WTC11 (cell line): ENCODE results near the gene NR1H3.

Experiments used
- AFF4 ChIP-seq: sonication (generic); formaldehyde crosslinking; IDR thresholded peaks from 2 replicates; pipeline ENCODE4 v1.8.1; 2023; ENCODE audit warnings: mild to moderate bottlenecking, missing genetic modification reagents, borderline replicate concordance
- ATF3 ChIP-seq: sonication (generic); formaldehyde crosslinking; conservative IDR thresholded peaks from 2 replicates; pipeline ENCODE4 v1.8.1; 2022; ENCODE audit warnings: mild to moderate bottlenecking, missing genetic modification reagents
- CREB1 ChIP-seq: sonication (generic); formaldehyde crosslinking; IDR thresholded peaks from 2 replicates; pipeline ENCODE4 v1.8.0; 2023; ENCODE audit warnings: mild to moderate bottlenecking, missing genetic modification reagents
- CTCF ChIP-seq: fragments of 200-600 bp; IDR thresholded peaks from 2 replicates; pipeline ENCODE4 v1.8.0; 2022; ENCODE audit warnings: antibody characterized with exemption
- ESRRA ChIP-seq: sonication (generic); formaldehyde crosslinking; IDR thresholded peaks from 2 replicates; pipeline ENCODE4 v1.8.1; 2022; ENCODE audit warnings: mild to moderate bottlenecking, missing genetic modification reagents, borderline replicate concordance
- ETV6 ChIP-seq: sonication (generic); formaldehyde crosslinking; IDR thresholded peaks from 2 replicates; pipeline ENCODE4 v1.8.1; 2022; ENCODE audit warnings: mild to moderate bottlenecking, missing genetic modification reagents
- FOXK1 ChIP-seq: sonication (generic); formaldehyde crosslinking; IDR thresholded peaks from 2 replicates; pipeline ENCODE4 v1.8.0; 2022; ENCODE audit warnings: mild to moderate bottlenecking, moderate library complexity, missing genetic modification reagents
- NFYB ChIP-seq: sonication (generic); formaldehyde crosslinking; conservative IDR thresholded peaks from 2 replicates; pipeline ENCODE4 v1.8.0; 2022; ENCODE audit warnings: low read depth, missing genetic modification reagents
- PRDM15 ChIP-seq: sonication (generic); formaldehyde crosslinking; IDR thresholded peaks from 2 replicates; pipeline ENCODE4 v1.8.0; 2022; ENCODE audit warnings: missing genetic modification reagents
- SMAD4 ChIP-seq: sonication (generic); formaldehyde crosslinking; IDR thresholded peaks from 2 replicates; pipeline ENCODE4 v1.8.0; 2022; ENCODE audit warnings: mild to moderate bottlenecking, missing genetic modification reagents
- TP53 ChIP-seq: sonication (generic); formaldehyde crosslinking; IDR thresholded peaks from 2 replicates; pipeline ENCODE4 v1.8.1; 2023; ENCODE audit warnings: mild to moderate bottlenecking, missing genetic modification reagents
- USF2 ChIP-seq: sonication (generic); formaldehyde crosslinking; IDR thresholded peaks from 2 replicates; pipeline ENCODE4 v1.8.1; 2023; ENCODE audit warnings: mild to moderate bottlenecking, missing genetic modification reagents, moderate library complexity
- ZNF423 ChIP-seq: fragments of 250-450 bp; sonication (Bioruptor Pico); IDR thresholded peaks from 2 replicates; pipeline ENCODE4 v2.1.2; 2022; ENCODE audit warnings: mild to moderate bottlenecking, moderate library complexity
- ZNF425 ChIP-seq: fragments of 250-450 bp; sonication (Bioruptor Pico); conservative IDR thresholded peaks from 2 replicates; pipeline ENCODE4 v1.9.0; 2021; ENCODE audit warnings: mild to moderate bottlenecking

- TF ChIP-seq CTCF (no peak), SMAD4 (no peak), ESRRA (CRISPR knock-in tag) (no peak), USF2 (CRISPR knock-in tag) (no peak), ZNF425 (CRISPR knock-in tag) (no peak), FOXK1 (CRISPR knock-in tag) (no peak), CREB1 (CRISPR knock-in tag) (no peak), ETV6 (CRISPR knock-in tag) (no peak), PRDM15 (CRISPR knock-in tag) (no peak), ATF3 (CRISPR knock-in tag) (no peak), NFYB (CRISPR knock-in tag) (no peak), AFF4 (CRISPR knock-in tag) (no peak), ZNF423 (CRISPR knock-in tag) (no peak), TP53 (CRISPR knock-in tag) (no peak)
Measured at GRCh38 chr11:47212938-47213337, 44.9 kb upstream of the NR1H3 start.
